ENCODE measurements around the gene NDUFA6. TPM values are rescaled to one million over a fixed set of nuclear protein-coding genes. Genes with fewer than 3 reads are reported as not detected.

The NDUFA6 gene
- total RNA-seq, 4 donors from 2014 or later, result 51.0 to 81.0 (median 64.9) TPM

- TF ChIP-seq CTCF (IDR thresholded peaks at IDR 0.05; ENCODE audit: low read depth), result no peak
These were observed 13.0 kb downstream of the NDUFA6 start for GRCh38 chr22:42077486-42078125.

DNA sequence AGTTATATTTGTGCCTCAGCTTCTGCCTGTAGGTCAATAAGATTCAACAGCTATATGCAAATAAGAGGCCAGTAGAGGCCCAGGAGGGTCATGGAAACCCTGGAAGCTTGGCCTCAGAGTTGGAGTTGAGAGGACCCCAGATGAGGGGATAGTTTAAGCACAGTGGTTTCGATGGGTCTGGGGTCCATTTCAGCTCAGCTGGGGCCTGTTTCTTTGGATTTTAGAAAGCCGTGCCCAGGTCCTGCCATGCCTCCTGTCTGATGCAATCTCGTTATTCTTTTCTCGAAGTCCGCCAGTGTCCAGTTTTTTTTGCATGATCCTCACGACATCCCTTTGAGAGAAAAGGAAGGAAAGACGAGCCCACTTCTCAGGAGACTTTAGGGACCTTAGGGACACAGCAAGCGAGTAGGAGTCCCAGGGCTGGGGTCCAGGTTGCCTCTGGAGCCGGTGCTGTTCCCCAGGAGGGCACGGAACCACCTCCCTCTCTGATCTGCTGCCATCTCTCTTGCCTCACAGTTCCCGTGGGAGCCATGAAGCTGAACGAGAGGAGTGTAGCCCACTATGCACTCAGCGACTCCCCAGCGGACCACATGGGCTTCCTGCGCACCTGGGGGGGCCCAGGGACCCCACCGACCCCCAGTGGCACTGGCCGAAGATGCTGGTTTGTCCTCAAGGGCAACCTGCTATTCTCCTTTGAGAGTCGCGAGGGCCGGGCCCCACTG, 13.6 kb downstream of the NDUFA6 start:
- no peak for TF ChIP-seq CTCF (IDR thresholded peaks at IDR 0.05; ENCODE audit: low read depth)

GRCh38 chr22:42074846-42075676, 15.5 kb downstream of the NDUFA6 start:
- TF ChIP-seq CTCF (IDR thresholded peaks at IDR 0.05; ENCODE audit: low read depth), result no peak

GRCh38 chr22:42074132-42074811, 16.3 kb downstream of the NDUFA6 start, which contains the start of gene PHETA2:
Gene PHETA2 (plus strand): TSS chr22:42074248. CDS start chr22:42077294, 3,046 bp downstream.
- TF ChIP-seq CTCF (IDR thresholded peaks at IDR 0.05; ENCODE audit: low read depth), result no peak

GRCh38 chr22:42073621-42074041, 16.9 kb downstream of the NDUFA6 start:
- TF ChIP-seq CTCF (IDR thresholded peaks at IDR 0.05; ENCODE audit: low read depth), result no peak

DNA sequence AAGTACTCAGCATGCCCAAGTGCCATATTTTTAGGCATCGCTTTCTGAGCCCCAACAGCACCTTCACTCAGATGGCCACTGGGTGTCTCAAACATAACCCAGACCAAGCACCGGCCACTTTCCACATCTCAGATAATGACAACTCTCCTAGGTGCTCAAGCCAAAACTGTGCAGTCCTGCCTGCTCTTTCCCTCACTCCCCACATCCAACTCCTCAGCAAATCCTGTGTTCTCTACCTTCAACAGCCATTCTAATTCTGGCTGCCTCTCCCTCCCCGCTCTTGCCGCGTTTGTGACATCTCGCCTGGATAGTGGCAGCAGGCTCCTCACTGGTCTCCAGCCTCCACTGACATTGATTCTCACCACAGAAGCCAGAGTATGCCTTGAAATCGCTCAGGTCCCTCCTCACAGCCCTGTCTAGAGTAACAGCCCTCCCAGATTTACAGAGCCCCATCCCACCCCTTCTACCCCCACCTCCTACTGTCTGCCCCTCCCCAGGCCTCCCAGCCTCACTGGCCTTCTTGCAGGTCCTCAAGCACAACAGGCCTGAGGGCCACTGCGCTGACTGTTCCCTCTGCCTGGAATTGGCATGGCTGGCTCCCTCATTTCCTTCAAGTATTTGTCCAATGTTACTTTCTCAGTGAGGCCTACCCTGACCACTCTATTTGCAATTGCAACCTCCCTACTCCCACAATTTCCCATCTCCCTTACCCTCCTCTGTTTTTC, 17.8 kb downstream of the NDUFA6 start:
- TF ChIP-seq CTCF (IDR thresholded peaks at IDR 0.05; ENCODE audit: low read depth), result no peak
